HCT116 (cell line): Measurements from ENCODE around the gene TREM2. TPM values are rescaled to one million over a fixed set of nuclear protein-coding genes. Genes with fewer than 3 reads are reported as not detected.
A peak's percentile ranks its signal among the peaks of the same experiment; 100 is the strongest.

Experiments used
- ATAC-seq: fragments of 200-7000 bp; cut with Tn5 transposase; 2 replicates; pipeline ENCODE4 v1.9.1; 2020; ENCODE audit warnings: mild to moderate bottlenecking, moderate library complexity
- BruUV-seq: library from RNA; stranded (reverse); fragments of 400-500 nt; replicated peaks from 2 replicates; lab custom pipeline; 2021; lab: Mats Ljungman, UMichigan
- CTCF ChIA-PET: fragments of 300-600 bp; sonication (Branson Sonifier 250); formaldehyde crosslinking; loops from one replicate; lab custom pipeline; 2021; ENCODE audit warnings: antibody characterized with exemption; lab: Charles Lee
- POLR2A ChIA-PET: fragments of 300-600, 350-600 bp; sonication (Branson Sonifier 250); formaldehyde crosslinking; loops from one replicate; lab custom pipeline; 2021; ENCODE audit warnings: antibody characterized with exemption; lab: Charles Lee
- RAD21 ChIA-PET, 2 experiments: fragments of 300-600 bp; sonication (Branson Sonifier 250); formaldehyde crosslinking; loops; one replicate each; lab custom pipeline; 2023; ENCODE audit warnings: low total read pairs in 2 of 2; ENCODE audit not compliant: uncharacterized antibody in 2 of 2, unreplicated experiment in 2 of 2, low non-redundant PET in 1 of 2; lab: Charles Lee
- DNase-seq: peaks from one replicate; pipeline ENCODE4 v3.0.0-alpha.2; 2010; ENCODE audit warnings: low read depth, low spot score
- H2AFZ ChIP-seq: fragments of 200-600 bp; shearing (Covaris generic), sonication (generic); 2 replicates; pipeline ENCODE4 v1.6.1; 2017; ENCODE audit warnings: low read depth, mixed run types, mixed read lengths, antibody characterized with exemption, low read length; ENCODE audit not compliant: poor library complexity, severe bottlenecking
- H3K27ac ChIP-seq: 2 replicates; pipeline ENCODE4 v1.5.1; 2012; ENCODE audit warnings: low read depth, low read length
- H3K27me3 ChIP-seq: fragments of 200-600 bp; sonication (generic); 2 replicates; pipeline ENCODE4 v1.6.1; 2016; ENCODE audit warnings: mixed run types, low read length, mixed read lengths; ENCODE audit not compliant: insufficient read depth
- H3K36me3 ChIP-seq, 2 experiments: fragments of 200-500 bp in 1 of 2; fragments of 200-600 bp in 1 of 2; sonication (Bioruptor generic) in 1 of 2; sonication (generic) in 1 of 2; 2 replicates each; pipeline versions ENCODE4 v1.5.1 to v1.6.1; 2014 to 2016; ENCODE audit warnings: low read length in 2 of 2, inconsistent platforms in 1 of 2, mixed read lengths in 1 of 2, mixed run types in 1 of 2; ENCODE audit not compliant: insufficient read depth in 2 of 2, control insufficient read depth in 1 of 2
- H3K4me1 ChIP-seq, 2 experiments: fragments of 200-600 bp in 1 of 2; sonication (generic) in 1 of 2; 2 replicates each; pipeline versions ENCODE4 v1.5.1 to v1.6.1; 2012 to 2017; ENCODE audit warnings: low read length in 2 of 2, inconsistent platforms in 1 of 2, mild to moderate bottlenecking in 1 of 2, mixed read lengths in 1 of 2, mixed run types in 1 of 2, moderate library complexity in 1 of 2; ENCODE audit not compliant: insufficient read depth in 2 of 2, control insufficient read depth in 1 of 2
- H3K4me2 ChIP-seq: fragments of 200-600 bp; sonication (generic); 2 replicates; pipeline ENCODE4 v1.6.1; 2017; ENCODE audit warnings: mixed run types, low read length, mixed read lengths
- H3K4me3 ChIP-seq, 2 experiments: fragments of 200-600 bp in 1 of 2; sonication (generic) in 1 of 2; replicated peaks in 1 of 2; 2 replicates each; pipeline ENCODE4 v1.5.1; 2011 to 2016; ENCODE audit warnings: low read length in 2 of 2, control low read depth in 1 of 2, low read depth in 1 of 2, mild to moderate bottlenecking in 1 of 2, mixed read lengths in 1 of 2, mixed run types in 1 of 2
- H3K79me2 ChIP-seq: fragments of 200-600 bp; sonication (generic); 2 replicates; pipeline ENCODE4 v1.6.1; 2017; ENCODE audit warnings: mild to moderate bottlenecking, mixed run types, low read length, moderate library complexity, mixed read lengths; ENCODE audit not compliant: insufficient read depth
- H3K9ac ChIP-seq: fragments of 200-600 bp; sonication (generic); 2 replicates; pipeline ENCODE4 v1.6.1; 2016; ENCODE audit warnings: low read length, mixed read lengths
- H3K9me2 ChIP-seq: fragments of 200-600 bp; sonication (generic), shearing (Covaris generic); 2 replicates; pipeline ENCODE4 v1.6.1; 2017; ENCODE audit warnings: mixed run types, mild to moderate bottlenecking, moderate library complexity; ENCODE audit not compliant: insufficient read depth
- H3K9me3 ChIP-seq, 2 experiments: fragments of 200-500 bp in 1 of 2; fragments of 200-600 bp in 1 of 2; sonication (Bioruptor generic) in 1 of 2; sonication (generic) in 1 of 2; 2 replicates each; pipeline ENCODE4 v1.6.1; 2014 to 2017; ENCODE audit warnings: low read length in 2 of 2, mixed read lengths in 2 of 2, inconsistent platforms in 1 of 2, low read depth in 1 of 2, mild to moderate bottlenecking in 1 of 2, mixed run types in 1 of 2, moderate library complexity in 1 of 2; ENCODE audit not compliant: control insufficient read depth in 1 of 2, insufficient read depth in 1 of 2
- H4K20me1 ChIP-seq: fragments of 200-600 bp; sonication (generic), shearing (Covaris generic); 2 replicates; pipeline ENCODE4 v1.6.1; 2017; ENCODE audit warnings: mixed run types, mild to moderate bottlenecking, moderate library complexity; ENCODE audit not compliant: insufficient read depth
- CEBPB ChIP-seq: IDR thresholded peaks from 2 replicates; pipeline ENCODE4 v1.6.1; 2012; ENCODE audit warnings: low read depth
- EGR1 ChIP-seq: IDR thresholded peaks from 2 replicates; pipeline ENCODE4 v1.6.1; 2012; ENCODE audit warnings: low read depth
- ELF1 ChIP-seq: IDR thresholded peaks from 2 replicates; pipeline ENCODE4 v1.6.1; 2012; ENCODE audit warnings: low read depth, borderline replicate concordance
- EZH2 ChIP-seq: fragments of 200-600 bp; sonication (generic); IDR thresholded peaks from 2 replicates; pipeline ENCODE4 v1.6.1; 2017; ENCODE audit warnings: antibody characterized with exemption, mixed run types
- EZH2phosphoT487 ChIP-seq: fragments of 200-600 bp; IDR thresholded peaks from 2 replicates; pipeline ENCODE4 v1.6.1; 2018; ENCODE audit warnings: antibody characterized with exemption, borderline replicate concordance
- FOSL1 ChIP-seq: IDR thresholded peaks from 2 replicates; pipeline ENCODE4 v1.6.1; 2012; ENCODE audit warnings: low read depth
- JUND ChIP-seq: IDR thresholded peaks from 2 replicates; pipeline ENCODE4 v1.6.1; 2012
- POLR2AphosphoS5 ChIP-seq: IDR thresholded peaks from 2 replicates; pipeline ENCODE4 v1.6.1; 2011; ENCODE audit warnings: mild to moderate bottlenecking, low read depth, low read length, moderate library complexity
- RAD21 ChIP-seq: IDR thresholded peaks from 2 replicates; pipeline ENCODE4 v1.6.1; 2012; ENCODE audit warnings: low read depth, mild to moderate bottlenecking
- SIN3A ChIP-seq: IDR thresholded peaks from 2 replicates; pipeline ENCODE4 v1.6.1; 2012; ENCODE audit warnings: low read depth
- SP1 ChIP-seq: IDR thresholded peaks from 2 replicates; pipeline ENCODE4 v1.6.1; 2012; ENCODE audit warnings: low read depth
- SRF ChIP-seq: IDR thresholded peaks from 2 replicates; pipeline ENCODE4 v1.6.1; 2012; ENCODE audit warnings: low read depth
- TCF7L2 ChIP-seq: IDR thresholded peaks from 2 replicates; pipeline ENCODE4 v1.7.0; 2011; ENCODE audit warnings: borderline replicate concordance, inconsistent platforms; ENCODE audit not compliant: insufficient read depth, insufficient read length; ENCODE audit errors: extremely low read depth
- YY1 ChIP-seq: IDR thresholded peaks from 2 replicates; pipeline ENCODE4 v1.6.1; 2011; ENCODE audit warnings: low read length, low read depth, moderate library complexity, mild to moderate bottlenecking; ENCODE audit not compliant: insufficient replicate concordance; ENCODE audit errors: extremely low read depth
- ZFX ChIP-seq: fragments of 450-650 bp; IDR thresholded peaks from 2 replicates; pipeline ENCODE4 v1.6.1; 2017
- ZNF274 ChIP-seq: fragments of 200-500 bp; sonication (Bioruptor generic); IDR thresholded peaks from 2 replicates; pipeline ENCODE4 v1.6.1; 2014; ENCODE audit warnings: mild to moderate bottlenecking, low read depth, low read length, inconsistent platforms
- intact Hi-C: fragments of 100-400 bp; cut with micrococcal nuclease; formaldehyde crosslinking; loops from 2 replicates; pipeline ENCODE4 v1.10.0; 2022
- total RNA-seq: library from RNA; stranded (reverse); gene quantifications from one replicate; pipeline ENCODE4 v1.2.1, GENCODE V29; 2021; ENCODE audit not compliant: unreplicated experiment
- TF ChIP-seq, protein P1 (sequence below): IDR thresholded peaks from 2 replicates; pipeline ENCODE4 v1.6.1; 2011; ENCODE audit warnings: mild to moderate bottlenecking, low read length, moderate library complexity; ENCODE audit not compliant: insufficient replicate concordance; ENCODE audit errors: extremely low read depth
- TF ChIP-seq, protein P2 (sequence below): IDR thresholded peaks from 2 replicates; pipeline ENCODE4 v1.6.1; 2012
- TF ChIP-seq, protein P3 (sequence below): IDR thresholded peaks from 2 replicates; pipeline ENCODE4 v1.6.1; 2012

Gene TREM2
- total RNA-seq, 1 experiment from 2014 or later: not detected

DNA sequence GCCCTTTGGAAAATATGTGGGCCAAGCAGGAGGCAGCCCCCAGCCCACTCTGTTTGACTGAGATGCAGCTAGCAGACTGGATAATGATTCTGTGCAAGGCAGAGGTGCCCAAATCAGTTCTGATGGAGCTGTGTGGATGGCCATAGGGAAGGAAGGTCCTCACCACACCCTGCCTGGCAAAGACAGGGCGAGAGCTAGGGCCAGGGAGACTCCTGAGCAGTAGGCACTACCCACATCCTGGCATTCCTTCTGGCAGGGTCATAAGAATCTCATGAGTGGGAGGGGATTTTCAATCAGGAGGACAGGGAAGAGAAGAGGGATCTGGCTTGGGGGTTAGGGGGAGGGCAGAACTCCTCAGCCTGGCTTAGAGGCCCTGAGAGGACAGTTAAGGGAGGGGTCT, 18.6 kb upstream of the TREM2 start:
- no TSS peak for BruUV-seq
- ChIA-PET POLR2A (no interaction called here), RAD21 (no interaction called here), CTCF (interaction anchor here (0.8 to 2.4 kb wide), 12 partner anchors 8 to 154 kb away, joined by 3 to 18 read pairs (median 6); partner anchors contain the start of genes NCR2, NFYA, OARD1 and TREML2)
- Histone ChIP-seq H3K9me3 (no peaks in the 10 kb centered on the region), H2AFZ (peak overlapping the region; percentile 10), H3K36me3 (no peaks in the 10 kb centered on the region), H3K27ac (no peak overlapping the region), H3K4me1 (peaks cover 0 to 4% of the 10 kb centered on the region in 2 experiments; a peak in 1 of 4 replicates), H3K79me2 (no peaks in the 10 kb centered on the region), H3K4me2 (no peak overlapping the region), H3K9ac (no peak overlapping the region), H3K27me3 (peaks cover 8% of the 10 kb centered on the region; the same call in 1 of the 2 replicates), H3K9me2 (no peaks in the 10 kb centered on the region), H3K4me3 (no peak overlapping the region), H4K20me1 (no peaks in the 10 kb centered on the region)
- intact Hi-C loops: no loop called here
- TF ChIP-seq ELF1 (no peak), EZH2 (no peak), SP1 (no peak), ZFX (no peak), CEBPB (no peak), SIN3A (no peak), TCF7L2 (no peak), EZH2phosphoT487 (no peak), ZNF274 (no peak), EGR1 (no peak), JUND (no peak), FOSL1 (no peak), POLR2AphosphoS5 (no peak), YY1 (no peak), RAD21 (no peak), SRF (no peak)
- TF ChIP-seq, protein P1, sequence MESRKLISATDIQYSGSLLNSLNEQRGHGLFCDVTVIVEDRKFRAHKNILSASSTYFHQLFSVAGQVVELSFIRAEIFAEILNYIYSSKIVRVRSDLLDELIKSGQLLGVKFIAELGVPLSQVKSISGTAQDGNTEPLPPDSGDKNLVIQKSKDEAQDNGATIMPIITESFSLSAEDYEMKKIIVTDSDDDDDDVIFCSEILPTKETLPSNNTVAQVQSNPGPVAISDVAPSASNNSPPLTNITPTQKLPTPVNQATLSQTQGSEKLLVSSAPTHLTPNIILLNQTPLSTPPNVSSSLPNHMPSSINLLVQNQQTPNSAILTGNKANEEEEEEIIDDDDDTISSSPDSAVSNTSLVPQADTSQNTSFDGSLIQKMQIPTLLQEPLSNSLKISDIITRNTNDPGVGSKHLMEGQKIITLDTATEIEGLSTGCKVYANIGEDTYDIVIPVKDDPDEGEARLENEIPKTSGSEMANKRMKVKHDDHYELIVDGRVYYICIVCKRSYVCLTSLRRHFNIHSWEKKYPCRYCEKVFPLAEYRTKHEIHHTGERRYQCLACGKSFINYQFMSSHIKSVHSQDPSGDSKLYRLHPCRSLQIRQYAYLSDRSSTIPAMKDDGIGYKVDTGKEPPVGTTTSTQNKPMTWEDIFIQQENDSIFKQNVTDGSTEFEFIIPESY: no peak
- TF ChIP-seq, protein P2, sequence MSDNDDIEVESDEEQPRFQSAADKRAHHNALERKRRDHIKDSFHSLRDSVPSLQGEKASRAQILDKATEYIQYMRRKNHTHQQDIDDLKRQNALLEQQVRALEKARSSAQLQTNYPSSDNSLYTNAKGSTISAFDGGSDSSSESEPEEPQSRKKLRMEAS: no peak
- TF ChIP-seq, protein P3, sequence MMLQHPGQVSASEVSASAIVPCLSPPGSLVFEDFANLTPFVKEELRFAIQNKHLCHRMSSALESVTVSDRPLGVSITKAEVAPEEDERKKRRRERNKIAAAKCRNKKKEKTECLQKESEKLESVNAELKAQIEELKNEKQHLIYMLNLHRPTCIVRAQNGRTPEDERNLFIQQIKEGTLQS: no peak
- ATAC-seq (no peak), DNase-seq (no peak)
